Measurements from ENCODE around the gene CUL4A.

The CUL4A gene

DNA sequence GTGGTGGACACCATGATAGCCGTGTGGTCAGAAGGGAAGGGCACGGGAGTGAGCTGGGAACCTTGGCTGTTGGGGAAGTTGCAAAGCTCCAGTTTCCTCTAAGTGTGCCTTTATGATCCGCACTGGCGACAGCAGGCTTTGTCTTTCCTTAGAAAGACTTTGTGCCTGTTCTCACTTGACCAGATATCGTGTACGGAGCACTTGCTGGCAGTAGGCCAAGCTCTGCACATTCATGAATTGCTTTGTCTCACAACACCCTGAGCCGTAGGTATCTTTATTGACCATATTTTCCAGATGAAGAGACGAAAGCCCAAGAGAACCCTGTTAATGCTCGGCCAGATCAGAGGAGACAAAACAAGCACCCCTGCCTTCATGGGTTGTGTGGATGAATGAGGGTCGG is 15.1 kb downstream of the CUL4A start:
- no peak for DNase-seq (ENCODE audit: low read depth)
- TF ChIP-seq, protein P1, sequence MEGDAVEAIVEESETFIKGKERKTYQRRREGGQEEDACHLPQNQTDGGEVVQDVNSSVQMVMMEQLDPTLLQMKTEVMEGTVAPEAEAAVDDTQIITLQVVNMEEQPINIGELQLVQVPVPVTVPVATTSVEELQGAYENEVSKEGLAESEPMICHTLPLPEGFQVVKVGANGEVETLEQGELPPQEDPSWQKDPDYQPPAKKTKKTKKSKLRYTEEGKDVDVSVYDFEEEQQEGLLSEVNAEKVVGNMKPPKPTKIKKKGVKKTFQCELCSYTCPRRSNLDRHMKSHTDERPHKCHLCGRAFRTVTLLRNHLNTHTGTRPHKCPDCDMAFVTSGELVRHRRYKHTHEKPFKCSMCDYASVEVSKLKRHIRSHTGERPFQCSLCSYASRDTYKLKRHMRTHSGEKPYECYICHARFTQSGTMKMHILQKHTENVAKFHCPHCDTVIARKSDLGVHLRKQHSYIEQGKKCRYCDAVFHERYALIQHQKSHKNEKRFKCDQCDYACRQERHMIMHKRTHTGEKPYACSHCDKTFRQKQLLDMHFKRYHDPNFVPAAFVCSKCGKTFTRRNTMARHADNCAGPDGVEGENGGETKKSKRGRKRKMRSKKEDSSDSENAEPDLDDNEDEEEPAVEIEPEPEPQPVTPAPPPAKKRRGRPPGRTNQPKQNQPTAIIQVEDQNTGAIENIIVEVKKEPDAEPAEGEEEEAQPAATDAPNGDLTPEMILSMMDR (IDR thresholded peaks at IDR 0.05; ENCODE audit: insufficient read depth, low read depth, low read length, missing control alignments): no peak
- H3K4me3 ChIP-seq (ENCODE audit: low read depth, low read length): no peak overlapping the region

DNA sequence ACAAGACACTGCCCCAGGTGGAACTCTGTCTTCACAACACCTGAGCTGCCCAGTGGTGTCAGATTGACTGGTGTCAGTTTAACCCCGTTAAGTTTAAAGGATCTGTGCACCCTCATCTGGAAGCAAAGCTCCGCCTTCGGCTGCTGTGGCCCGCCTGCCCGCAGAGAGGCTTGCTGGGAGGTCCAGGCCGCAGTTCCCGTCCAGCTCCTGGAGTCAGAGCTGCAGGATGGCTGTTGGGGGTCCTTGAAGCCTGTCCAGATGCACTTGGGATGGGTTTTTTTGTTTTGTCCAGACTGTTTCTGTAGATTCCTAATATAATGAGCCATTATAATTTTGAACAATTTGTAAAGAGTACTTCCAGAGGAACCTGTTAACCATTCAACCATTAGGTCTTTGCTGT is 16.1 kb downstream of the CUL4A start:
- no peak overlapping the region for H3K4me3 ChIP-seq (ENCODE audit: low read depth, low read length)
- no peak for DNase-seq (ENCODE audit: low read depth)
- TF ChIP-seq, protein P1 (IDR thresholded peaks at IDR 0.05; ENCODE audit: insufficient read depth, low read depth, low read length, missing control alignments): no peak

GRCh38 chr13:113226873-113227450 is 17.5 kb downstream of the CUL4A start:
- DNase-seq (ENCODE audit: low read depth): no peak
- TF ChIP-seq, protein P1 (IDR thresholded peaks at IDR 0.05; ENCODE audit: insufficient read depth, low read depth, low read length, missing control alignments): no peak
- no peak overlapping the region for H3K4me3 ChIP-seq (ENCODE audit: low read depth, low read length)

- DNase-seq (ENCODE audit: low read depth): no peak
- no peak overlapping the region for H3K4me3 ChIP-seq (ENCODE audit: low read depth, low read length)
- TF ChIP-seq, protein P1 (IDR thresholded peaks at IDR 0.05; ENCODE audit: insufficient read depth, low read depth, low read length, missing control alignments): no peak
These were observed 19.7 kb downstream of the CUL4A start for GRCh38 chr13:113229161-113229560.

GRCh38 chr13:113229791-113230190 is 20.4 kb downstream of the CUL4A start:
- no peak for DNase-seq (ENCODE audit: low read depth)
- TF ChIP-seq, protein P1 (IDR thresholded peaks at IDR 0.05; ENCODE audit: insufficient read depth, low read depth, low read length, missing control alignments): no peak
- H3K4me3 ChIP-seq (ENCODE audit: low read depth, low read length): no peak overlapping the region

DNA sequence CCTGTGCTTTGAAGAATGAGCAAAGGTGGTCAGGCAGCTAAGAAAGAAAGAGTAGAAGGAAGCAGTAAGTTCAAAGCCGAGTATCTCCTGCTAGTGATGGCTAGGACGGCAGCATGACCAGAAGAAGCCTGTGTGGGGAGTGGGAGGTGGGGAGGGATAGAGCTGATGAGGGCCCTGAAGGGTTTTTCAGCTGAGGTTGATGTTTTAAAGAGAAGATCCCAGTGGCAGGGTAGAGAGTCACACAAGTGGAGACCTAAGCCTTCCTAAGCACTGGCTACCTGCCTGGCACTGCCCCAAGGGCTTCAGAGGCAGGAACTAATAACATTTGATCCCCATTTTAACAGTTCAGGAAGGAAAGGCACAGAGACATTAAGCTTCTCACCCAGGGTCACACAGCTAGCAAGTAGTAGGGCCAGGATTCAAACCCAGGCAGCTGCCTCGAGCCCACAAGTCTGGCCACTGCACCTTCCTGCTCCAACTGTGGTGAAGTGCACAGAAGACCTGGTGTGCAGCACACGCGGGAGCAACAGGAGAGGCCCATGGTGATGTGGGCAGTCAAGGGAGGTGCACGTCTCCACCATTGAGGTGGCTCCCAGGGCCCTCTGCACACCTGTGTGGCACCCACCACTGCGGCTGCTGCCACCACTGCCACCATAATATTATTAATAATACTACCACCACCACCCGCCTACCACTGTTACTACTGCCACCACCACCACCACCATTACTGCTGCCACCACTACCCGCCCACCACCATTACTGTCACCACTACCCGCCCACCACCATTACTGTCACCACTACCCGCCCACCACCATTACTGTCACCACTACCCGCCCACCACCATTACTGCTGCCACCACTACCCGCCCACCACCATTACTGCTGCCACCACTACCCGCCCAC is 22.1 kb downstream of the CUL4A start:
- DNase-seq (ENCODE audit: low read depth): no peak
- TF ChIP-seq, protein P1 (IDR thresholded peaks at IDR 0.05; ENCODE audit: insufficient read depth, low read depth, low read length, missing control alignments): no peak
- no peak overlapping the region for H3K4me3 ChIP-seq (ENCODE audit: low read depth, low read length)

Data from GM12865 (cell line).